ENCODE data around the gene PTPN18. TPM values are rescaled to one million over a fixed set of nuclear protein-coding genes. Genes with fewer than 3 reads are reported as not detected.
A peak's percentile ranks its signal among the peaks of the same experiment; 100 is the strongest.

PTPN18 gene
- total RNA-seq, 3 donors from 2014 or later (not counting 1 experiment from before 2014, with no cell fraction given) = 189 to 194 (median 192) TPM

DNA sequence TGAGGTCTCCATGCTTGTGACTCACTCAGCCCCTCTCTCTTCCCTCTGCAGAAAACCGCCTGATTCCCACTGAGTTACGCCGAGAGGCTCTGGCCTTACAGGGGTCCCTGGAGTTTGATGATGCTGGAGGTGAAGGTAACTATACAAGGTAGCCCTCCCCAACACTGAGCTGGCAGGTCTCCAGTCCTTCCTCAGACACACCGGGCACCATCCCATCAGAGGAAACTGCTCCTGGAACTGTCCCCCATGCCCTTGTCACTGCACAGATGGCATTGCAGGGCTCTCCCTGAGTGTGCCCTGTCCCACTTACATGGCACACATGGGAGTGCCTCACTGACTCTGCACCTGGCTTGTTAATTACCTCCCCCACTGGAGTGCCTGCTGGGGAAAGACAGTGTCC is 11.3 kb upstream of the PTPN18 start:
- peaks cover 34% of the 10 kb centered on the region for H3K36me3 ChIP-seq (ENCODE audit: control insufficient read depth, insufficient read depth, low read length)
- H3K4me1 ChIP-seq (ENCODE audit: control insufficient read depth, insufficient read depth, low read length) = peaks cover 17% of the 10 kb centered on the region
- intact Hi-C loops (cut with micrococcal nuclease) = no loop called here
- H3K4me3 ChIP-seq (ENCODE audit: low read length) = no peak overlapping the region
- WGBS (ENCODE audit: insufficient coverage) = 100% methylated on average over 1 of the region's 4 CpGs
- TF ChIP-seq, protein P1, sequence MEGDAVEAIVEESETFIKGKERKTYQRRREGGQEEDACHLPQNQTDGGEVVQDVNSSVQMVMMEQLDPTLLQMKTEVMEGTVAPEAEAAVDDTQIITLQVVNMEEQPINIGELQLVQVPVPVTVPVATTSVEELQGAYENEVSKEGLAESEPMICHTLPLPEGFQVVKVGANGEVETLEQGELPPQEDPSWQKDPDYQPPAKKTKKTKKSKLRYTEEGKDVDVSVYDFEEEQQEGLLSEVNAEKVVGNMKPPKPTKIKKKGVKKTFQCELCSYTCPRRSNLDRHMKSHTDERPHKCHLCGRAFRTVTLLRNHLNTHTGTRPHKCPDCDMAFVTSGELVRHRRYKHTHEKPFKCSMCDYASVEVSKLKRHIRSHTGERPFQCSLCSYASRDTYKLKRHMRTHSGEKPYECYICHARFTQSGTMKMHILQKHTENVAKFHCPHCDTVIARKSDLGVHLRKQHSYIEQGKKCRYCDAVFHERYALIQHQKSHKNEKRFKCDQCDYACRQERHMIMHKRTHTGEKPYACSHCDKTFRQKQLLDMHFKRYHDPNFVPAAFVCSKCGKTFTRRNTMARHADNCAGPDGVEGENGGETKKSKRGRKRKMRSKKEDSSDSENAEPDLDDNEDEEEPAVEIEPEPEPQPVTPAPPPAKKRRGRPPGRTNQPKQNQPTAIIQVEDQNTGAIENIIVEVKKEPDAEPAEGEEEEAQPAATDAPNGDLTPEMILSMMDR (IDR thresholded peaks at IDR 0.05) = no peak
- peak overlapping the region; percentile 1 for H3K4me3 Mint-ChIP-seq
- no peaks in the 10 kb centered on the region for H3K9me3 ChIP-seq (ENCODE audit: control insufficient read depth, insufficient read depth, low read length)
- H3K27ac ChIP-seq (ENCODE audit: low read length) = no peak overlapping the region
- H3K36me3 Mint-ChIP-seq = no peaks in the 10 kb centered on the region
- H3K9me3 Mint-ChIP-seq = no peaks in the 10 kb centered on the region
- DNase-seq (no peak), ATAC-seq (no peak)
- H3K27me3 ChIP-seq (ENCODE audit: control insufficient read depth, insufficient read depth, low read length) = no peaks in the 10 kb centered on the region
- H3K27me3 Mint-ChIP-seq (ENCODE audit: low read depth in 2 of 2) = no peaks in the 10 kb centered on the region
- H3K4me1 Mint-ChIP-seq = peaks cover 25 to 42% of the 10 kb centered on the region in 2 donors
- H3K27ac Mint-ChIP-seq = no peak overlapping the region

DNA sequence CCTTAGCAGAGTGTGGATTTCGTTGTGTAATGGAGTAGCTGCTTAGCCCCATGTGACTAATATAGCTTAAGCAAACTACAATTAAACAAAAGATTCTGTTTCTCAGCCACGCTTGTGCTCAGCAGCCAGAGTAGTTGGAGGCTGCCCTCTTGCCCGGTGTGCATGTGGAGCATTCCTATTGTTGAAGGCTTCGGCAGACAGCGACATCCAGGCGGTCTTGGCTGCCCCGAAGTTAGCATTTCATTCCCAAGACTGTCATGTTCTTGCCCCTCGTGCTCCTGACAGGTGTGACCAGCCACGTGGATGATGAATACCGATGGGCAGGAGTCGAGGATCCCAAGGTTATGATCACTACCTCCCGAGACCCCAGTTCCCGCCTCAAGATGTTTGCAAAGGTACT is 10.8 kb upstream of the PTPN18 start:
- Mint-ChIP-seq H3K36me3 (no peaks in the 10 kb centered on the region), H3K4me1 (peaks cover 25 to 39% of the 10 kb centered on the region in 2 donors), H3K27me3 (ENCODE audit: low read depth in 2 of 2) (no peaks in the 10 kb centered on the region), H3K4me3 (peak overlapping the region; percentile 1), H3K27ac (no peak overlapping the region), H3K9me3 (no peaks in the 10 kb centered on the region)
- peaks cover 17% of the 10 kb centered on the region for H3K4me1 ChIP-seq (ENCODE audit: control insufficient read depth, insufficient read depth, low read length)
- intact Hi-C loops (cut with micrococcal nuclease) = no loop called here
- WGBS (ENCODE audit: insufficient coverage) = 98% methylated on average over 13 of the region's 13 CpGs
- no peak overlapping the region for H3K27ac ChIP-seq (ENCODE audit: low read length)
- no peak for DNase-seq
- TF ChIP-seq, protein P1 (IDR thresholded peaks at IDR 0.05) = no peak
- ATAC-seq = no peak
- H3K9me3 ChIP-seq (ENCODE audit: control insufficient read depth, insufficient read depth, low read length) = no peaks in the 10 kb centered on the region
- H3K4me3 ChIP-seq (ENCODE audit: low read length) = no peak overlapping the region
- no peaks in the 10 kb centered on the region for H3K27me3 ChIP-seq (ENCODE audit: control insufficient read depth, insufficient read depth, low read length)
- peaks cover 32% of the 10 kb centered on the region for H3K36me3 ChIP-seq (ENCODE audit: control insufficient read depth, insufficient read depth, low read length)

DNA sequence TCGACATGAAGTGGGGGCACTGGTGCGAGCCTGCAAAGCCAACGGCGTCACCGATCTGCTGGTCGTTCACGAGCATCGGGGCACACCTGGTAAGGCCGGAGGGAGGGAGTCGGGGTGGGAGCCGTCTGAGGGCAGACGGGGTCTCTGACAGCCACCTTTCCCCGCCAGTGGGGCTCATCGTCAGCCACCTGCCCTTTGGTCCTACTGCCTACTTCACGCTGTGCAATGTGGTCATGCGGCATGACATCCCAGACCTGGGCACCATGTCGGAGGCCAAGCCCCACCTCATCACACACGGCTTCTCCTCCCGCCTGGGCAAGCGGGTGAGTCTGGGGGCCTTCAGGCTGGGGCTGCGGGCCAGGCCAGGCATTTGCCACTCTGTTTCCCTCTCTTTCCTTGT is 10.2 kb upstream of the PTPN18 start:
- Histone ChIP-seq H3K4me1 (ENCODE audit: control insufficient read depth, insufficient read depth, low read length) (peaks cover 17% of the 10 kb centered on the region), H3K27me3 (ENCODE audit: control insufficient read depth, insufficient read depth, low read length) (no peaks in the 10 kb centered on the region), H3K9me3 (ENCODE audit: control insufficient read depth, insufficient read depth, low read length) (no peaks in the 10 kb centered on the region), H3K36me3 (ENCODE audit: control insufficient read depth, insufficient read depth, low read length) (peaks cover 32% of the 10 kb centered on the region), H3K4me3 (ENCODE audit: low read length) (no peak overlapping the region), H3K27ac (ENCODE audit: low read length) (no peak overlapping the region)
- DNase-seq (no peak), ATAC-seq (no peak)
- Mint-ChIP-seq H3K4me1 (peaks cover 25 to 34% of the 10 kb centered on the region in 2 donors), H3K27ac (no peak overlapping the region), H3K9me3 (no peaks in the 10 kb centered on the region), H3K4me3 (no peak overlapping the region), H3K36me3 (no peaks in the 10 kb centered on the region), H3K27me3 (ENCODE audit: low read depth in 2 of 2) (no peaks in the 10 kb centered on the region)
- intact Hi-C loops (cut with micrococcal nuclease) = no loop called here
- 98% methylated on average over 21 of the region's 21 CpGs for WGBS (ENCODE audit: insufficient coverage)
- TF ChIP-seq, protein P1 (IDR thresholded peaks at IDR 0.05) = no peak

DNA sequence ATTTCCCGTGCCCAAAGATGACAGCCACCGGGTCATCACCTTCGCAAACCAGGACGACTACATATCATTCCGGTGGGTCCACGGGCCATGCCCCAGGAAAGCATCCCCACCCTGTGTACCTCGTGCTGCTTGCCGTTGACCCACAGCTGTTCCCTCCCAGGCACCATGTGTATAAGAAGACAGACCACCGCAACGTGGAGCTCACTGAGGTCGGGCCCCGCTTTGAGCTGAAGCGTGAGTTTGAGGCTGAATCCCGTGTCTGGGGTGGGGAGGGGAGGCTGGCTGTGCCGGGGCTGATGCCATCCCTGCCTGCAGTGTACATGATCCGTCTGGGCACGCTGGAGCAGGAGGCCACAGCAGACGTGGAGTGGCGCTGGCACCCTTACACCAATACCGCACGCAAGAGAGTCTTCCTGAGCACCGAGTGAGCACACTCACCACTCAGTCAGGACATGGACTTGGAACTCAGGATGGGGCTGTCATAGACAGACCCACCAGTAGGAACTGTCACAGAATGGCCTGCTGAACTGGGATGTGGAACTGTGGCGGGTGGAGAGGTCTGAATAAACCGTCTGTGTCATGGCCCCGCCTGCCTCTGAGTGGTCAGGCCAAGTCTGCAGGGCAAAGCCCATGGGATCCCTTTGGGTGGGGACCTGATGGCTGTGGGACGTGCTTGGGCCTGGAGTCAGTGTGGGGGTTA is 9.7 kb upstream of the PTPN18 start:
- intact Hi-C loops (cut with micrococcal nuclease) = no loop called here
- WGBS (ENCODE audit: insufficient coverage) = 96% methylated on average over 26 of the region's 26 CpGs
- peaks cover 23 to 31% of the 10 kb centered on the region in 2 donors for H3K4me1 Mint-ChIP-seq

More for the DNA sequence above, 9.7 kb upstream of the PTPN18 start:
- no peak overlapping the region for H3K4me3 Mint-ChIP-seq
- no peak overlapping the region for H3K27ac ChIP-seq (ENCODE audit: low read length)
- no peak for DNase-seq
- ATAC-seq = no peak
- peaks cover 17% of the 10 kb centered on the region for H3K4me1 ChIP-seq (ENCODE audit: control insufficient read depth, insufficient read depth, low read length)
- H3K9me3 ChIP-seq (ENCODE audit: control insufficient read depth, insufficient read depth, low read length) = no peaks in the 10 kb centered on the region
- peak overlapping the region in 1 of 2 donors; percentile 31 for H3K27ac Mint-ChIP-seq
- peaks cover 32% of the 10 kb centered on the region for H3K36me3 ChIP-seq (ENCODE audit: control insufficient read depth, insufficient read depth, low read length)
- TF ChIP-seq, protein P1 (IDR thresholded peaks at IDR 0.05) = no peak
- H3K27me3 Mint-ChIP-seq (ENCODE audit: low read depth in 2 of 2) = no peaks in the 10 kb centered on the region
- H3K36me3 Mint-ChIP-seq = no peaks in the 10 kb centered on the region
- H3K27me3 ChIP-seq (ENCODE audit: control insufficient read depth, insufficient read depth, low read length) = no peaks in the 10 kb centered on the region
- no peak overlapping the region for H3K4me3 ChIP-seq (ENCODE audit: low read length)
- H3K9me3 Mint-ChIP-seq = no peaks in the 10 kb centered on the region

Data from natural killer cell (primary cell).